Measurements from ENCODE around the gene CCNQ.

DNA sequence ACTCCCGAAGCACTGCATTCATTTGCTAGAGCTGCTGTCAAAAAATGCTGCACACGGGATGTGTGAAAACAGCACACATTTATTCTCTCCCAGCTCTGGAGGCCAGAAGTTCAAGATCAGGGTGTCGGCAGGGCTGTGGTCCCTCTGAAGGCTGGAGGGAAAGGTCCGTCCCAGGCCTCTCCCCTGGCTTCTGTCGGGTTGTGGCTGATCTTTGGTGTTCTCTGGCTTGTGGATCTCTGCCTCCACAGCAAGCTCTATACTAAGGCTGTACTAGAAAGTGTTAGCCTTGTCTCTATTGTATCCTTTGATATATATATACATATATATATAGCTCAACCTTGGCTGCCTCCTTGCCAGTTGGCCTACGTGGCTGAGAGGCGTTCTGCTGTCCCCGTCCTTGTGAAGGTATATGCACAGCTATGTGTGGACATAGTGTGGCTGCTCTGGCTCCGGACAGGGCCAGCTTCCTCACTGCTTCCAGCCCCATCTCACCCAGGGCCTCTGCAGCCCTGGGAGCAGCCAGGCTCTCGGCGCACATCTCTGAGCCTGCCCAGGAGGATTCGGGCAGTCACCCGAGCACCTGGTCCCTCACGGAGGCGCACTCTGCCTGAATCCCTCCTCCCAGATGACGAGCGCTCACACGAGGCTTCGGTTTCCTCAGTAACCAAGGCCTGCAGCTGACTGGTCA is 33.1 kb upstream of the CCNQ start:
- TF ChIP-seq, protein P1, sequence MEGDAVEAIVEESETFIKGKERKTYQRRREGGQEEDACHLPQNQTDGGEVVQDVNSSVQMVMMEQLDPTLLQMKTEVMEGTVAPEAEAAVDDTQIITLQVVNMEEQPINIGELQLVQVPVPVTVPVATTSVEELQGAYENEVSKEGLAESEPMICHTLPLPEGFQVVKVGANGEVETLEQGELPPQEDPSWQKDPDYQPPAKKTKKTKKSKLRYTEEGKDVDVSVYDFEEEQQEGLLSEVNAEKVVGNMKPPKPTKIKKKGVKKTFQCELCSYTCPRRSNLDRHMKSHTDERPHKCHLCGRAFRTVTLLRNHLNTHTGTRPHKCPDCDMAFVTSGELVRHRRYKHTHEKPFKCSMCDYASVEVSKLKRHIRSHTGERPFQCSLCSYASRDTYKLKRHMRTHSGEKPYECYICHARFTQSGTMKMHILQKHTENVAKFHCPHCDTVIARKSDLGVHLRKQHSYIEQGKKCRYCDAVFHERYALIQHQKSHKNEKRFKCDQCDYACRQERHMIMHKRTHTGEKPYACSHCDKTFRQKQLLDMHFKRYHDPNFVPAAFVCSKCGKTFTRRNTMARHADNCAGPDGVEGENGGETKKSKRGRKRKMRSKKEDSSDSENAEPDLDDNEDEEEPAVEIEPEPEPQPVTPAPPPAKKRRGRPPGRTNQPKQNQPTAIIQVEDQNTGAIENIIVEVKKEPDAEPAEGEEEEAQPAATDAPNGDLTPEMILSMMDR (IDR thresholded peaks at IDR 0.05): no peak
- TF ChIP-seq EZH2 (IDR thresholded peaks at IDR 0.05) (no peak), EZH2phosphoT487 (IDR thresholded peaks at IDR 0.05) (no peak)

Data from neural progenitor cell (in vitro differentiated cells).